HEK293 (cell line): ENCODE measurements around the gene LSM11.

Experiments used
- CTCF ChIA-PET: fragments of 350-600 bp; formaldehyde crosslinking; extraction: SDS; loops from one replicate; lab custom pipeline; 2021; ENCODE audit warnings: antibody characterized with exemption; lab: Yijun Ruan, JAX
- POLR2A ChIA-PET: fragments of 300-600 bp; formaldehyde crosslinking; extraction: SDS; loops from one replicate; lab custom pipeline; 2020; ENCODE audit warnings: antibody characterized with exemption, inconsistent platforms; lab: Yijun Ruan, JAX
- H3K27ac ChIP-seq: fragments of 200-500 bp; sonication (Bioruptor generic); 2 replicates; pipeline ENCODE4 v1.5.1; 2014; ENCODE audit warnings: low read depth, low read length, control low read depth, inconsistent platforms; ENCODE audit errors: extremely low read depth
- H3K36me3 ChIP-seq, 2 experiments: fragments of 200-500 bp in 1 of 2; sonication (Bioruptor generic) in 1 of 2; 1 replicate in 1 of 2; 2 replicates in 1 of 2; pipeline ENCODE4 v1.5.1; 2014 to 2017; ENCODE audit warnings: inconsistent platforms in 2 of 2, low read length in 2 of 2; ENCODE audit not compliant: control insufficient read depth in 2 of 2, insufficient read depth in 1 of 2
- H3K4me1 ChIP-seq: fragments of 200-500 bp; sonication (Bioruptor generic); 2 replicates; pipeline ENCODE4 v1.5.1; 2014; ENCODE audit warnings: mild to moderate bottlenecking, low read length, inconsistent platforms; ENCODE audit not compliant: control insufficient read depth, insufficient read depth
- H3K4me3 ChIP-seq: 2 replicates; pipeline ENCODE4 v1.5.1; 2011; ENCODE audit warnings: low read depth, mild to moderate bottlenecking, control low read depth, low read length, moderate library complexity
- H3K9me3 ChIP-seq: fragments of 200-500 bp; sonication (Bioruptor generic); 2 replicates; pipeline ENCODE4 v1.5.1; 2014; ENCODE audit warnings: low read depth, low read length, inconsistent platforms; ENCODE audit not compliant: control insufficient read depth, insufficient read depth
- OSR2 ChIP-seq: fragments of 450-650 bp; formaldehyde crosslinking; IDR thresholded peaks from 2 replicates; pipeline ENCODE4 v1.5.1; 2016; ENCODE audit warnings: missing biosample characterization, missing genetic modification characterization
- REPIN1 ChIP-seq: fragments of 450-650 bp; formaldehyde crosslinking; IDR thresholded peaks from 2 replicates; pipeline ENCODE4 v1.5.1; 2017; ENCODE audit warnings: missing biosample characterization, missing genetic modification characterization, low read depth
- SP7 ChIP-seq: fragments of 450-650 bp; formaldehyde crosslinking; IDR thresholded peaks from 2 replicates; pipeline ENCODE4 v1.5.1; 2016; ENCODE audit warnings: missing biosample characterization, missing genetic modification characterization
- ZBTB17 ChIP-seq: fragments of 450-650 bp; formaldehyde crosslinking; IDR thresholded peaks from 2 replicates; pipeline ENCODE4 v1.5.1; 2016; ENCODE audit warnings: missing biosample characterization, missing genetic modification characterization
- ZBTB20 ChIP-seq: fragments of 450-650 bp; formaldehyde crosslinking; IDR thresholded peaks from 2 replicates; pipeline ENCODE4 v1.5.1; 2016; ENCODE audit warnings: missing biosample characterization, missing genetic modification characterization
- ZBTB7A ChIP-seq: fragments of 450-650 bp; formaldehyde crosslinking; IDR thresholded peaks from 2 replicates; pipeline ENCODE4 v1.5.1; 2016; ENCODE audit warnings: low read depth, missing biosample characterization, missing genetic modification characterization
- ZNF112 ChIP-seq: fragments of 450-650 bp; formaldehyde crosslinking; IDR thresholded peaks from 2 replicates; pipeline ENCODE4 v1.5.0; 2017; ENCODE audit warnings: missing biosample characterization, missing genetic modification characterization
- ZNF133 ChIP-seq: fragments of 450-650 bp; formaldehyde crosslinking; IDR thresholded peaks from 2 replicates; pipeline ENCODE4 v1.5.1; 2016; ENCODE audit warnings: missing biosample characterization, missing genetic modification characterization
- ZNF169 ChIP-seq: fragments of 450-650 bp; formaldehyde crosslinking; IDR thresholded peaks from 2 replicates; pipeline ENCODE4 v1.5.1; 2016; ENCODE audit warnings: missing biosample characterization, missing genetic modification characterization
- ZNF211 ChIP-seq: fragments of 450-650 bp; formaldehyde crosslinking; IDR thresholded peaks from 2 replicates; pipeline ENCODE4 v1.5.1; 2016; ENCODE audit warnings: low read depth, missing biosample characterization, missing genetic modification characterization
- ZNF223 ChIP-seq: fragments of 450-650 bp; formaldehyde crosslinking; IDR thresholded peaks from 2 replicates; pipeline ENCODE4 v1.5.1; 2016; ENCODE audit warnings: missing biosample characterization, missing genetic modification characterization
- ZNF24 ChIP-seq: fragments of 450-650 bp; formaldehyde crosslinking; IDR thresholded peaks from 2 replicates; pipeline ENCODE4 v1.5.1; 2016; ENCODE audit warnings: missing biosample characterization, missing genetic modification characterization
- ZNF248 ChIP-seq: fragments of 450-650 bp; formaldehyde crosslinking; IDR thresholded peaks from 2 replicates; pipeline ENCODE4 v1.5.1; 2017; ENCODE audit warnings: missing biosample characterization, missing genetic modification characterization
- ZNF585B ChIP-seq: fragments of 450-650 bp; formaldehyde crosslinking; IDR thresholded peaks from 2 replicates; pipeline ENCODE4 v1.5.1; 2016; ENCODE audit warnings: missing biosample characterization, missing genetic modification characterization
- ZNF658 ChIP-seq: fragments of 450-650 bp; formaldehyde crosslinking; IDR thresholded peaks from 2 replicates; pipeline ENCODE4; 2016; ENCODE audit warnings: missing biosample characterization, missing genetic modification characterization
- ZNF660 ChIP-seq: fragments of 450-650 bp; IDR thresholded peaks from 2 replicates; pipeline ENCODE4 v1.5.1; 2018; ENCODE audit warnings: missing biosample characterization, mild to moderate bottlenecking, missing genetic modification characterization
- ZNF707 ChIP-seq: fragments of 450-650 bp; formaldehyde crosslinking; IDR thresholded peaks from 2 replicates; pipeline ENCODE4 v1.5.1; 2016; ENCODE audit warnings: missing biosample characterization, missing genetic modification characterization
- TF ChIP-seq, protein P1 (sequence below): fragments of 450-650 bp; formaldehyde crosslinking; IDR thresholded peaks from 2 replicates; pipeline ENCODE4 v1.5.1; 2016; ENCODE audit warnings: missing biosample characterization, missing genetic modification characterization
- TF ChIP-seq, protein P2 (sequence below): fragments of 450-650 bp; formaldehyde crosslinking; IDR thresholded peaks from 2 replicates; pipeline ENCODE4 v1.5.1; 2016; ENCODE audit warnings: missing biosample characterization, missing genetic modification characterization

LSM11 gene

DNA sequence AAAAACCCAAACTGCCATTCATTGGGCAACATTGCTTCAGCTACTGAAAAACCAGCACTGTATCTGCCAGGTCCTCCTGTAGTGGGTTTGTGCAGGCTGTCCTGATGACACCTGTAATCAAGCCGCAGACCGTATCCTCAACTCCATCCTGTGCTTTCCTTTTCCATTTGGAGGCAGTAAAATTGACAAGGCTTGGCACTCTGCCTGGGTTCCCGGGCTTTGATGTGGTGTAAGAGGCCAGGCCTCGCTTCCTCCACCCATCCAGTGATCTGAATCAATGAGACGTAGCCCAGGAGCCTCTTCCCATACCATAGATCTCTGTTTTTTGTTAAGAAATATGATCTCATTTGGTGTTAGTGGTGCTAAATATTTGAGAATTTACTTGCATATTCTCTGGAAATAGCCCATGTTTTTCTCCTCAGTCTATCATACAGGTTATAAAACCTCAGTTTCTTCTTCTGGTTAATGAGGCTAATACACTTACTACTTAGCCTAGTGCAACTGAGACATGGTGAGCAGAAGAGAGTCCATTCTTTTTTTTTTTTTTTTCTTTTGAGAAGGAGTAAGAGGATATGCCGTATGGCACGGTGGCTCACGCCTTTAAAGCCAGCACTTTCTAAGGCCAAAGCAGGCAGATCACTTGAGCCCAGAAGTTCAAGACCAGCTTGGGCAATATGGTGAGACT lies 34.8 kb downstream of the LSM11 start (continued):
- TF ChIP-seq, protein P1, sequence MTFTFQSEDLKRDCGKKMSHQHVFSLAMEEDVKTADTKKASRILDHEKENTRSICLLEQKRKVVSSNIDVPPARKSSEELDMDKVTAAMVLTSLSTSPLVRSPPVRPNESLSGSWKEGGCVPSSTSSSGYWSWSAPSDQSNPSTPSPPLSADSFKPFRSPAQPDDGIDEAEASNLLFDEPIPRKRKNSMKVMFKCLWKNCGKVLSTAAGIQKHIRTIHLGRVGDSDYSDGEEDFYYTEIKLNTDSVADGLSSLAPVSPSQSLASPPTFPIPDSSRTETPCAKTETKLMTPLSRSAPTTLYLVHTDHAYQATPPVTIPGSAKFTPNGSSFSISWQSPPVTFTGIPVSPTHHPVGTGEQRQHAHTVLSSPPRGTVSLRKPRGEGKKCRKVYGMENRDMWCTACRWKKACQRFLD (tag by site-specific recombination): no peak
- peak; percentile 44; the same call in 1 of the 2 replicates for TF ChIP-seq ZNF660 (tag by site-specific recombination)
- TF ChIP-seq SP7 (tag by site-specific recombination): peak; percentile 93
- TF ChIP-seq ZBTB17 (tag by site-specific recombination): peak; percentile 78
- peak; percentile 33; the same call in 1 of the 2 replicates for TF ChIP-seq ZBTB20 (tag by site-specific recombination)
- no peak for TF ChIP-seq ZNF112
- no peak for TF ChIP-seq ZNF24 (tag by site-specific recombination)
- TF ChIP-seq, all 188 proteins: peak for 16

DNA sequence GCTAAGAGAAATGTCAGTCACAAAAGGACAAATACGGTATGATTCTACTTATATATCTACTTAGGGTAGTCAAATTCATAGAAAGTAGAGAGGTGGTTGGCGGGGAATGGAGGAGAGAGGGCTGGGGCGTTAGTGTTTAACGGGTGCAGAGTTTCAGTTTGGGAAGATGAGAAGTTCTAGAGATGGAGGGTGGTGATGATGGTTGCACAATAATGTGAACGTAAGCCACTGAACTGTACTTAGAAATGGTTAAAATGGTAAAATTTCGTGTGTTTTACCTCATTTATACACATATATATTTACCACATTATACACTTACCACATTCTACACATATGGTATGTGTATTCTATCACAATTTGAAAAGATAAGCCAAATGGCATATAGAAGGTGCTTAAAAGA lies 35.7 kb downstream of the LSM11 start:
- TF ChIP-seq ZNF248 (tag by site-specific recombination) (no peak), REPIN1 (no peak), ZNF211 (tag by site-specific recombination) (no peak), ZNF223 (tag by site-specific recombination) (no peak), ZNF169 (no peak), ZNF133 (tag by site-specific recombination) (no peak), ZNF658 (tag by site-specific recombination) (no peak), ZBTB7A (tag by site-specific recombination) (no peak), ZNF585B (tag by site-specific recombination) (no peak)
- TF ChIP-seq, protein P2, sequence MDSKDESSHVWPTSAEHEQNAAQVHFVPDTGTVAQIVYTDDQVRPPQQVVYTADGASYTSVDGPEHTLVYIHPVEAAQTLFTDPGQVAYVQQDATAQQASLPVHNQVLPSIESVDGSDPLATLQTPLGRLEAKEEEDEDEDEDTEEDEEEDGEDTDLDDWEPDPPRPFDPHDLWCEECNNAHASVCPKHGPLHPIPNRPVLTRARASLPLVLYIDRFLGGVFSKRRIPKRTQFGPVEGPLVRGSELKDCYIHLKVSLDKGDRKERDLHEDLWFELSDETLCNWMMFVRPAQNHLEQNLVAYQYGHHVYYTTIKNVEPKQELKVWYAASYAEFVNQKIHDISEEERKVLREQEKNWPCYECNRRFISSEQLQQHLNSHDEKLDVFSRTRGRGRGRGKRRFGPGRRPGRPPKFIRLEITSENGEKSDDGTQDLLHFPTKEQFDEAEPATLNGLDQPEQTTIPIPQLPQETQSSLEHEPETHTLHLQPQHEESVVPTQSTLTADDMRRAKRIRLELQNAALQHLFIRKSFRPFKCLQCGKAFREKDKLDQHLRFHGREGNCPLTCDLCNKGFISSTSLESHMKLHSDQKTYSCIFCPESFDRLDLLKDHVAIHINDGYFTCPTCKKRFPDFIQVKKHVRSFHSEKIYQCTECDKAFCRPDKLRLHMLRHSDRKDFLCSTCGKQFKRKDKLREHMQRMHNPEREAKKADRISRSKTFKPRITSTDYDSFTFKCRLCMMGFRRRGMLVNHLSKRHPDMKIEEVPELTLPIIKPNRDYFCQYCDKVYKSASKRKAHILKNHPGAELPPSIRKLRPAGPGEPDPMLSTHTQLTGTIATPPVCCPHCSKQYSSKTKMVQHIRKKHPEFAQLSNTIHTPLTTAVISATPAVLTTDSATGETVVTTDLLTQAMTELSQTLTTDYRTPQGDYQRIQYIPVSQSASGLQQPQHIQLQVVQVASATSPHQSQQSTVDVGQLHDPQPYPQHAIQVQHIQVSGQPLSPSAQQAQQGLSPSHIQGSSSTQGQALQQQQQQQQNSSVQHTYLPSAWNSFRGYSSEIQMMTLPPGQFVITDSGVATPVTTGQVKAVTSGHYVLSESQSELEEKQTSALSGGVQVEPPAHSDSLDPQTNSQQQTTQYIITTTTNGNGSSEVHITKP (tag by site-specific recombination): no peak
- TF ChIP-seq, all 188 proteins: peak for 0
- POLR2A ChIA-PET: no interaction called here
- Histone ChIP-seq H3K36me3 (peaks cover 0 to under 1% of the 10 kb centered on the region in 2 experiments; a peak in 2 of 3 replicates), H3K4me1 (peaks cover 10% of the 10 kb centered on the region; the same call in 1 of the 2 replicates), H3K9me3 (no peaks in the 10 kb centered on the region), H3K27ac (no peak overlapping the region), H3K4me3 (no peak overlapping the region)
- CTCF ChIA-PET: no interaction called here

DNA sequence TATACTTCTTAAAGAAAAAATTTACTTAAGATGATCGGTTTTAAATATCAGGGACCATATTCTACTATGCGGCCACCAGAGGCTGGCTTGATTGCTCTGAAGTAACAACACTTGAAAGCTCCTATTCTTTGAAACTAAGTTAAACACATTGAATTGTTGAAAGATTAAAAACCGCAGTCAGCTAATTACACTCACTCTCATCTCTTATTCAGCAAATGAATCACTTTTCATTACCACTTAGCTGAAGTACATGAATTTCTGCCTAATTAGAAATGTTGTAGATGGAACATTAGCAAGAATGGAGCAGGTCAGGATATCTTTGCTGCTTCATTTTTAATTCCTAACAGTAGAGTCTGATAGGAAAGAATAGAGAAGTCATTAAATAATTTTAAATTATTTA lies 42.3 kb downstream of the LSM11 start:
- Histone ChIP-seq H3K27ac (no peak overlapping the region), H3K9me3 (no peaks in the 10 kb centered on the region), H3K4me1 (peaks cover 7% of the 10 kb centered on the region; the same call in 1 of the 2 replicates), H3K36me3 (peaks cover 27 to 39% of the 10 kb centered on the region in 2 experiments), H3K4me3 (no peak overlapping the region)
- TF ChIP-seq ZNF707 (tag by site-specific recombination) (no peak), OSR2 (tag by site-specific recombination) (0 out of 2 replicates have a peak, but pooled peaks have one; percentile 15)
- POLR2A ChIA-PET: no interaction called here
- CTCF ChIA-PET: no interaction called here
